H9 (cell line): ENCODE data around the gene SLC1A5. TPM values are rescaled to one million over a fixed set of nuclear protein-coding genes. Genes with fewer than 3 reads are reported as not detected.
A peak's percentile ranks its signal among the peaks of the same experiment; 100 is the strongest.
"Not testable (repeated sequence)": the region's sequence is repeated elsewhere in the genome, so short reads cannot be mapped to it uniquely, and the experiment has no call there.

Experiments used
- DNase-seq: peaks from one replicate; pipeline ENCODE4 v3.0.0-alpha.2; 2017
- H2AFZ ChIP-seq: one replicate; pipeline ENCODE4 v1.6.1; 2013; ENCODE audit warnings: mild to moderate bottlenecking, low read length, control low read depth, moderate library complexity
- H2AK5ac ChIP-seq: 2 replicates; pipeline ENCODE4 v1.6.1; 2013; ENCODE audit warnings: low read length, control low read depth, mixed read lengths; ENCODE audit not compliant: insufficient read length
- H2BK120ac ChIP-seq: one replicate; pipeline ENCODE4 v1.6.1; 2013; ENCODE audit warnings: low read depth, mild to moderate bottlenecking, low read length, control low read depth, inconsistent platforms; ENCODE audit not compliant: poor library complexity, severe bottlenecking
- H2BK12ac ChIP-seq: 2 replicates; pipeline ENCODE4 v1.6.1; 2013; ENCODE audit warnings: low read length, control low read depth, mixed read lengths, low read depth; ENCODE audit not compliant: insufficient read length
- H2BK15ac ChIP-seq: 2 replicates; pipeline ENCODE4 v1.6.1; 2013; ENCODE audit warnings: low read depth, low read length, control low read depth
- H2BK20ac ChIP-seq: one replicate; pipeline ENCODE4 v1.6.1; 2013; ENCODE audit warnings: low read depth, mild to moderate bottlenecking, low read length, control low read depth, inconsistent platforms; ENCODE audit not compliant: poor library complexity, severe bottlenecking
- H2BK5ac ChIP-seq: 2 replicates; pipeline ENCODE4 v1.6.1; 2013; ENCODE audit warnings: low read length, control low read depth, mixed read lengths; ENCODE audit not compliant: insufficient read length
- H3K14ac ChIP-seq: 2 replicates; pipeline ENCODE4 v1.6.1; 2013; ENCODE audit warnings: low read length, control low read depth; ENCODE audit not compliant: insufficient read depth
- H3K18ac ChIP-seq: 2 replicates; pipeline ENCODE4 v1.6.1; 2013; ENCODE audit warnings: low read depth, mild to moderate bottlenecking, mixed read lengths, low read length, control low read depth; ENCODE audit not compliant: insufficient read length
- H3K23ac ChIP-seq: 2 replicates; pipeline ENCODE4 v1.6.1; 2013; ENCODE audit warnings: low read length, control low read depth, mixed read lengths, low read depth; ENCODE audit not compliant: insufficient read length
- H3K23me2 ChIP-seq: 2 replicates; pipeline ENCODE4 v1.6.1; 2013; ENCODE audit warnings: low read depth, mild to moderate bottlenecking, mixed read lengths, low read length, control low read depth; ENCODE audit not compliant: insufficient read length, poor library complexity, severe bottlenecking
- H3K27ac ChIP-seq: 2 replicates; pipeline ENCODE4 v1.5.1; 2013; ENCODE audit warnings: low read length, control low read depth, mixed read lengths, low read depth; ENCODE audit not compliant: insufficient read length
- H3K27me3 ChIP-seq: 2 replicates; pipeline ENCODE4 v1.6.1; 2013; ENCODE audit warnings: low read length, control low read depth, inconsistent platforms; ENCODE audit not compliant: insufficient read depth
- H3K4ac ChIP-seq: 2 replicates; pipeline ENCODE4 v1.6.1; 2013; ENCODE audit warnings: low read depth, mild to moderate bottlenecking, control low read depth, inconsistent platforms, low read length, moderate library complexity
- H3K4me1 ChIP-seq: 2 replicates; pipeline ENCODE4 v1.6.1; 2013; ENCODE audit warnings: low read length, control low read depth, inconsistent platforms; ENCODE audit not compliant: insufficient read depth
- H3K4me2 ChIP-seq: 2 replicates; pipeline ENCODE4 v1.6.1; 2013; ENCODE audit warnings: low read length, control low read depth, mixed read lengths; ENCODE audit not compliant: insufficient read length, insufficient read depth
- H3K56ac ChIP-seq: 2 replicates; pipeline ENCODE4 v1.6.1; 2013; ENCODE audit warnings: low read depth, mild to moderate bottlenecking, mixed read lengths, low read length, control low read depth; ENCODE audit not compliant: insufficient read length
- H3K79me1 ChIP-seq: 2 replicates; pipeline ENCODE4 v1.6.1; 2013; ENCODE audit warnings: low read depth, mild to moderate bottlenecking, moderate library complexity, low read length, control low read depth, inconsistent platforms; ENCODE audit not compliant: insufficient read depth, poor library complexity, severe bottlenecking
- H3K79me2 ChIP-seq: 2 replicates; pipeline ENCODE4 v1.6.1; 2013; ENCODE audit warnings: low read length, control low read depth, inconsistent platforms; ENCODE audit not compliant: insufficient read depth
- H3K9ac ChIP-seq: 2 replicates; pipeline ENCODE4 v1.6.1; 2013; ENCODE audit warnings: low read length, control low read depth, mixed read lengths; ENCODE audit not compliant: insufficient read length; ENCODE audit errors: extremely low read depth
- H3K9me3 ChIP-seq: one replicate; pipeline ENCODE4 v1.6.1; 2013; ENCODE audit warnings: low read depth, low read length, inconsistent platforms; ENCODE audit not compliant: control insufficient read depth
- H3T11ph ChIP-seq: one replicate; pipeline ENCODE4 v1.6.1; 2013; ENCODE audit warnings: mild to moderate bottlenecking, low read length, control low read depth, inconsistent platforms
- H4K20me1 ChIP-seq: one replicate; pipeline ENCODE4 v1.6.1; 2013; ENCODE audit not compliant: control insufficient read depth, insufficient read length, insufficient read depth
- H4K5ac ChIP-seq: 2 replicates; pipeline ENCODE4 v1.6.1; 2013; ENCODE audit warnings: low read depth, mild to moderate bottlenecking, mixed read lengths, low read length, control low read depth; ENCODE audit not compliant: insufficient read length
- H4K8ac ChIP-seq: replicated peaks from 2 replicates; pipeline ENCODE4 v1.6.1; 2013; ENCODE audit warnings: low read length, control low read depth, mixed read lengths, low read depth; ENCODE audit not compliant: insufficient read length
- H4K91ac ChIP-seq: 2 replicates; pipeline ENCODE4 v1.6.1; 2013; ENCODE audit warnings: low read depth, mild to moderate bottlenecking, moderate library complexity, mixed read lengths, low read length, control low read depth; ENCODE audit not compliant: insufficient read length
- H3K27ac Mint-ChIP-seq, 3 experiments: 2 replicates in 2 of 3; 3 replicates in 1 of 3; pipeline ENCODE4 v1.8.0; 2020 to 2021; ENCODE audit warnings: mixed read lengths in 3 of 3, mild to moderate bottlenecking in 1 of 3, moderate library complexity in 1 of 3
- H3K27me3 Mint-ChIP-seq: 2 replicates; pipeline ENCODE4 v1.8.0; 2021; ENCODE audit warnings: low read depth, mild to moderate bottlenecking, moderate library complexity, mixed read lengths
- H3K36me3 Mint-ChIP-seq, 3 experiments: 2 replicates in 2 of 3; 3 replicates in 1 of 3; pipeline ENCODE4 v1.8.0; 2020 to 2021; ENCODE audit warnings: low read depth in 3 of 3, mixed read lengths in 3 of 3; ENCODE audit not compliant: insufficient read depth in 1 of 3
- H3K4me1 Mint-ChIP-seq, 2 experiments: 2 replicates each; pipeline ENCODE4 v1.8.0; 2020; ENCODE audit warnings: mixed read lengths in 2 of 2
- H3K4me3 Mint-ChIP-seq, 2 experiments: 2 replicates in 1 of 2; 3 replicates in 1 of 2; pipeline ENCODE4 v1.8.0; 2020 to 2021; ENCODE audit warnings: mild to moderate bottlenecking in 2 of 2, mixed read lengths in 2 of 2, moderate library complexity in 1 of 2
- H3K9me3 Mint-ChIP-seq, 2 experiments: 2 replicates in 1 of 2; 3 replicates in 1 of 2; pipeline ENCODE4 v1.8.0; 2020; ENCODE audit warnings: mild to moderate bottlenecking in 2 of 2, mixed read lengths in 2 of 2, moderate library complexity in 1 of 2
- WGBS: extraction: QIAGEN DNeasy Blood & Tissue Kit; methylation state at CpG from one replicate; pipeline ENCODE4 v1.1.7; 2013; ENCODE audit warnings: missing lambda C conversion rate, low lambda C conversion rate, mixed read lengths; ENCODE audit not compliant: insufficient read length; ENCODE audit errors: extremely low coverage; 5-methylcytosine and 5-hydroxymethylcytosine counted together
- total RNA-seq: library from RNA; stranded (reverse); gene quantifications from 2 replicates; pipeline ENCODE4 v1.2.1, GENCODE V29; 2021
- TF ChIP-seq, protein P1 (sequence below): fragments of 200-600 bp; sonication (generic); conservative IDR thresholded peaks from 3 replicates; pipeline ENCODE4 v1.8.0; 2021; ENCODE audit warnings: antibody characterized with exemption, mild to moderate bottlenecking

The SLC1A5 gene
- total RNA-seq, 1 experiment from 2014 or later = 258 TPM

DNA sequence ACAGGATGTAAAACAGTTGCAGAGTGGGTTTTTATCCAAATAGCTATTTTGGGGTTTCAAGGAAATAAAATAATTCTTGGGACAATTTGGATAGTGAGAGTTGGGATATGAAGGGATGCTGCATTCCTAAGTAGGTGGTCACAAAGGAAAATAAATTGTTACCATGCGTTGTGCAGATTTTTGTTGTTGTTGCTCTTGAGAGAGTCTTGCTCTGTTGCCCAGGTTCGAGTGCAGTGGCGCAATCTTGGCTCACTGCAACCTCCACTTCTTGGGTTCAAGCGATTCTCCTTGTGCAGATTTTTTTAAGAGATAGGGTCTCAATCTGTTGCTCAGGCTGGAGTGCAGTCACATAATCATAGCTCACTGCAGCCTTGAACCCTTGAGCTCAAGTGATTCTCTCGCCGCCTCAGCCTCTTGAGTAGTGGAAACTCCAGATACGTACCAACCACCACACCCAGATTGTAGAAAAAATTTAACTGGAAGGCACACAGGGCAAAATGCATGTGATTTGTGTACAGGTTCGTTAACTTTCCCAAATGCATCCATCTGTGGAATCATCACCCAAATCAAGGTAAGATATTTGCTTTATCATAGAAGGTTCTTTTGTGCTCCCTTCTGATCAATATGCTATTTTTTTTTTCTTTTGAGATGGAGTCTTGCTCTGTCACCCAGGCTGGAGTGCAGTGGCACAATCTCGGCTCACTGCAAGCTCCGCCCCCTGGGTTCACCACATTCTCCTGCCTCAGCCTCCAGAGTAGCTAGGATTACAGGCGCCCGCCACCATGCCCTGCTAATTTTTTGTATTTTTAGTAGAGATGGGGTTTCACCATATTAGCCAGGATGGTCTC is 16.0 kb downstream of the SLC1A5 start:
- Histone ChIP-seq H3K4me2 (no peak overlapping the region), H2AFZ (no peak overlapping the region), H3K79me1 (no peaks in the 10 kb centered on the region), H3K23ac (no peak overlapping the region), H3K23me2 (no peaks in the 10 kb centered on the region), H4K8ac (no peak overlapping the region), H4K91ac (no peak overlapping the region), H2BK120ac (no peak overlapping the region), H3K56ac (no peak overlapping the region), H2BK5ac (no peak overlapping the region), H3K4me1 (no peaks in the 10 kb centered on the region), H3K9ac (no peak overlapping the region), H4K20me1 (no peaks in the 10 kb centered on the region), H3K18ac (no peak overlapping the region), H3T11ph (no peak overlapping the region), H3K9me3 (no peaks in the 10 kb centered on the region), H3K4ac (no peak overlapping the region), H3K79me2 (no peaks in the 10 kb centered on the region), H4K5ac (no peak overlapping the region), H3K27me3 (no peaks in the 10 kb centered on the region), H2AK5ac (no peak overlapping the region), H3K14ac (no peak overlapping the region), H2BK15ac (no peak overlapping the region), H2BK20ac (no peak overlapping the region), H3K27ac (no peak overlapping the region), H2BK12ac (no peak overlapping the region)
- Mint-ChIP-seq H3K27me3 (no peaks in the 10 kb centered on the region), H3K4me3 (no peak overlapping the region), H3K36me3 (peaks cover 25 to 40% (median 28%) of the 10 kb centered on the region in 3 experiments), H3K4me1 (peaks cover 6 to 7% of the 10 kb centered on the region in 2 experiments; a peak in 2 of 4 replicates), H3K27ac (peak overlapping the region in 1 of 3 experiments; percentile 34; a peak in 2 of 7 replicates), H3K9me3 (no peaks in the 10 kb centered on the region; a peak in 1 of 5 replicates)
- TF ChIP-seq, protein P1, sequence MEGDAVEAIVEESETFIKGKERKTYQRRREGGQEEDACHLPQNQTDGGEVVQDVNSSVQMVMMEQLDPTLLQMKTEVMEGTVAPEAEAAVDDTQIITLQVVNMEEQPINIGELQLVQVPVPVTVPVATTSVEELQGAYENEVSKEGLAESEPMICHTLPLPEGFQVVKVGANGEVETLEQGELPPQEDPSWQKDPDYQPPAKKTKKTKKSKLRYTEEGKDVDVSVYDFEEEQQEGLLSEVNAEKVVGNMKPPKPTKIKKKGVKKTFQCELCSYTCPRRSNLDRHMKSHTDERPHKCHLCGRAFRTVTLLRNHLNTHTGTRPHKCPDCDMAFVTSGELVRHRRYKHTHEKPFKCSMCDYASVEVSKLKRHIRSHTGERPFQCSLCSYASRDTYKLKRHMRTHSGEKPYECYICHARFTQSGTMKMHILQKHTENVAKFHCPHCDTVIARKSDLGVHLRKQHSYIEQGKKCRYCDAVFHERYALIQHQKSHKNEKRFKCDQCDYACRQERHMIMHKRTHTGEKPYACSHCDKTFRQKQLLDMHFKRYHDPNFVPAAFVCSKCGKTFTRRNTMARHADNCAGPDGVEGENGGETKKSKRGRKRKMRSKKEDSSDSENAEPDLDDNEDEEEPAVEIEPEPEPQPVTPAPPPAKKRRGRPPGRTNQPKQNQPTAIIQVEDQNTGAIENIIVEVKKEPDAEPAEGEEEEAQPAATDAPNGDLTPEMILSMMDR = no peak
- no peak for DNase-seq
- WGBS = no CpG with 5 or more reads among the region's 12 CpGs

DNA sequence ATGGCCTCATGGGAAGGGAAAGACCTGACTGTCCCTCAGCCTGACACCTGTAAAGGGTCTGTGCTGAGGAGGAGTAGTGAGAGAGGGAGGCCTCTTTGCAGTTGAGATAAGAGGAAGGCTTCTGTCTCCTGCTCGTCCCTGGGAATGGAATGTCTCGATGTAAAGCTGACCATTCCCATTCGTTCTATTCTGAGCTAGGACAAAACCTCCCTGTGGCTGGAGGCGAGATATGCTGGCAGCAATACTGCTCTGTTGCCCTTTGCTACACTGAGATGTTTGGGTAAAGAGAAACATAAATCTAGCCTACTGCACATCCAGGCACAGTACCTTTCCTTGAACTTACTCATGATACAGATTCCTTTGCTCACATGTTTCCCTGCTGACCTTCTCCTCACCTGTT is 19.6 kb downstream of the SLC1A5 start:
- H3K79me1 ChIP-seq, H4K8ac ChIP-seq, H2BK20ac ChIP-seq, H2BK5ac ChIP-seq, H3K23ac ChIP-seq, DNase-seq, H3K79me2 ChIP-seq, H3K36me3 Mint-ChIP-seq, H4K20me1 ChIP-seq, H3K18ac ChIP-seq, H3K27ac ChIP-seq, H2BK12ac ChIP-seq, H2AFZ ChIP-seq, H3K9me3 Mint-ChIP-seq, H3K4ac ChIP-seq, H4K91ac ChIP-seq, H3K9me3 ChIP-seq, H2AK5ac ChIP-seq, H3K9ac ChIP-seq, H3K56ac ChIP-seq, H3K4me2 ChIP-seq, H4K5ac ChIP-seq, H3K23me2 ChIP-seq, H3K27me3 Mint-ChIP-seq, H3K4me1 ChIP-seq, H3T11ph ChIP-seq, H3K14ac ChIP-seq, H2BK120ac ChIP-seq, H3K4me1 Mint-ChIP-seq, H3K27me3 ChIP-seq, H2BK15ac ChIP-seq: not testable (repeated sequence)
- Mint-ChIP-seq H3K27ac (peak overlapping the region in 2 of 3 experiments; percentile 73 to 93; a peak in 3 of 7 replicates), H3K4me3 (peak overlapping the region in 1 of 2 experiments; percentile 8; a peak in 1 of 5 replicates)
- WGBS = no CpG with 5 or more reads among the region's 4 CpGs
